Stomach (tissue), 4 donors: ENCODE results near the gene PRKN.

Source experiments
- CTCF ChIP-seq, 7 experiments: fragments of 450-650 bp in 4 of 7; fragments of 200-600 bp in 3 of 7; sonication (generic) in 3 of 7; IDR thresholded peaks; one replicate each; pipeline ENCODE4 v1.5.1; 2016 to 2019; ENCODE audit warnings: antibody characterized with exemption in 7 of 7, control low read depth in 2 of 7, mild to moderate bottlenecking in 1 of 7
- EP300 ChIP-seq: sonication (generic); formaldehyde crosslinking; IDR thresholded peaks from one replicate; pipeline ENCODE4 v1.6.1; 2017; ENCODE audit warnings: antibody characterized with exemption
- POLR2A ChIP-seq, 4 donors: fragments of 450-650 bp; IDR thresholded peaks; one replicate each; pipeline ENCODE4 v1.6.1; 2016; ENCODE audit warnings: antibody characterized with exemption in 4 of 4, control low read depth in 2 of 4, mild to moderate bottlenecking in 1 of 4, moderate library complexity in 1 of 4

- TF ChIP-seq CTCF (IDR thresholded peaks at IDR 0.05) (no peak), POLR2A (IDR thresholded peaks at IDR 0.05) (no peak), EP300 (no peak)
Observed at GRCh38 chr6:161635975-161636374, 1091.6 kb downstream of the PRKN start.
